Mammary epithelial cell (primary cell): ENCODE measurements around the gene CAMTA1.

ENCODE experiments used
- CTCF ChIP-seq, 2 donors: IDR thresholded peaks in 1 of 2; conservative IDR thresholded peaks in 1 of 2; 2 replicates each; pipeline ENCODE4 v1.5.1; 2011 to 2012; ENCODE audit warnings: inconsistent platforms in 2 of 2, low read length in 2 of 2, mild to moderate bottlenecking in 2 of 2, control low read depth in 1 of 2, low read depth in 1 of 2; ENCODE audit not compliant: insufficient read depth in 1 of 2; ENCODE audit errors: extremely low read depth in 1 of 2
- EZH2 ChIP-seq: IDR thresholded peaks from 2 replicates; pipeline ENCODE4 v1.6.1; 2012; ENCODE audit warnings: low read length, inconsistent platforms, borderline replicate concordance

GRCh38 chr1:7026169-7026568 lies 240.9 kb downstream of the CAMTA1 start:
- TF ChIP-seq CTCF (conservative IDR thresholded peaks at IDR 0.05 in 1 of 2, IDR thresholded peaks at IDR 0.05 in 1 of 2; ENCODE audit: extremely low read depth in 1 of 2, insufficient read depth in 1 of 2, low read depth in 1 of 2, low read length in 2 of 2) = no peak
- no peak for TF ChIP-seq EZH2
